ENCODE data around the gene SSUH2. TPM values are rescaled to one million over a fixed set of nuclear protein-coding genes. Genes with fewer than 3 reads are reported as not detected.

Gene SSUH2
- total and polyA plus RNA-seq, 2 experiments from 2014 or later = 19.7 to 21.3 TPM

GRCh38 chr3:8645712-8646111 is 1.1 kb upstream of the SSUH2 start:
- 68% methylated on average over 6 of the region's 6 CpGs for WGBS (ENCODE audit: low lambda C conversion rate, missing lambda C conversion rate)
- peak overlapping the region; percentile 82 for H3K27ac ChIP-seq
- no peak overlapping the region for H3K4me2 ChIP-seq
- TF ChIP-seq CTCF (IDR thresholded peaks at IDR 0.05; ENCODE audit: poor library complexity) (no peak), EZH2phosphoT487 (IDR thresholded peaks at IDR 0.05; ENCODE audit: low read depth, severe bottlenecking, unreplicated experiment) (no peak), EZH2 (IDR thresholded peaks at IDR 0.05; ENCODE audit: borderline replicate concordance) (no peak)
- no peaks in the 10 kb centered on the region for H3K9me3 ChIP-seq (ENCODE audit: low read depth)
- H3K4me3 ChIP-seq = no peak overlapping the region
- no peaks in the 10 kb centered on the region for H3K9me2 ChIP-seq (replicated peaks; ENCODE audit: insufficient read depth)
- peaks cover 5% of the 10 kb centered on the region for H3K79me2 ChIP-seq
- no peaks in the 10 kb centered on the region for H3K27me3 ChIP-seq
- H3K36me3 ChIP-seq (replicated peaks; ENCODE audit: insufficient read depth, low read depth) = no peaks in the 10 kb centered on the region
- H4K20me1 ChIP-seq (ENCODE audit: insufficient read depth, poor library complexity, severe bottlenecking) = no peaks in the 10 kb centered on the region
- DNase-seq (ENCODE audit: low spot score) = no peak
- peaks cover 31% of the 10 kb centered on the region for H3K4me1 ChIP-seq (ENCODE audit: insufficient read depth)
- no peak overlapping the region for H2AFZ ChIP-seq

- WGBS (ENCODE audit: low lambda C conversion rate, missing lambda C conversion rate) = 92% methylated on average over 10 of the region's 10 CpGs
- Histone ChIP-seq H3K27me3 (no peaks in the 10 kb centered on the region), H3K4me3 (no peak overlapping the region), H4K20me1 (ENCODE audit: insufficient read depth, poor library complexity, severe bottlenecking) (no peaks in the 10 kb centered on the region), H3K36me3 (replicated peaks; ENCODE audit: insufficient read depth, low read depth) (no peaks in the 10 kb centered on the region), H3K27ac (no peak overlapping the region), H2AFZ (no peak overlapping the region), H3K9me2 (replicated peaks; ENCODE audit: insufficient read depth) (no peaks in the 10 kb centered on the region), H3K9me3 (ENCODE audit: low read depth) (no peaks in the 10 kb centered on the region), H3K4me1 (ENCODE audit: insufficient read depth) (peaks cover 21% of the 10 kb centered on the region), H3K79me2 (no peaks in the 10 kb centered on the region), H3K4me2 (no peak overlapping the region)
- DNase-seq (ENCODE audit: low spot score) = no peak
- TF ChIP-seq EZH2phosphoT487 (IDR thresholded peaks at IDR 0.05; ENCODE audit: low read depth, severe bottlenecking, unreplicated experiment) (no peak), CTCF (IDR thresholded peaks at IDR 0.05; ENCODE audit: poor library complexity) (no peak), EZH2 (IDR thresholded peaks at IDR 0.05; ENCODE audit: borderline replicate concordance) (no peak)
Measured at GRCh38 chr3:8643693-8644365, 769 bp downstream of the SSUH2 start.

- H3K4me2 ChIP-seq = no peak overlapping the region
- H3K9me3 ChIP-seq (ENCODE audit: low read depth) = no peaks in the 10 kb centered on the region
- H3K79me2 ChIP-seq = no peaks in the 10 kb centered on the region
- DNase-seq (ENCODE audit: low spot score) = no peak
- H3K9me2 ChIP-seq (replicated peaks; ENCODE audit: insufficient read depth) = no peaks in the 10 kb centered on the region
- H3K27me3 ChIP-seq = no peaks in the 10 kb centered on the region
- peaks cover 7% of the 10 kb centered on the region for H3K4me1 ChIP-seq (ENCODE audit: insufficient read depth)
- H2AFZ ChIP-seq = no peak overlapping the region
- 100% methylated on average over 2 of the region's 2 CpGs for WGBS (ENCODE audit: low lambda C conversion rate, missing lambda C conversion rate)
- H3K27ac ChIP-seq = no peak overlapping the region
- no peaks in the 10 kb centered on the region for H3K36me3 ChIP-seq (replicated peaks; ENCODE audit: insufficient read depth, low read depth)
- no peak overlapping the region for H3K4me3 ChIP-seq
- H4K20me1 ChIP-seq (ENCODE audit: insufficient read depth, poor library complexity, severe bottlenecking) = no peaks in the 10 kb centered on the region
- TF ChIP-seq CTCF (IDR thresholded peaks at IDR 0.05; ENCODE audit: poor library complexity) = no peak
- TF ChIP-seq EZH2phosphoT487 (IDR thresholded peaks at IDR 0.05; ENCODE audit: low read depth, severe bottlenecking, unreplicated experiment) = no peak
- TF ChIP-seq EZH2 (IDR thresholded peaks at IDR 0.05; ENCODE audit: borderline replicate concordance) = no peak
Measured at GRCh38 chr3:8642001-8642400, 2.6 kb downstream of the SSUH2 start.
